Pancreas (tissue), 10 donors: ENCODE data around the gene SYNJ2. TPM values are rescaled to one million over a fixed set of nuclear protein-coding genes. Genes with fewer than 3 reads are reported as not detected.

Experiments
- ATAC-seq, 4 donors: fragments of 200-7000 bp; cut with Tn5 transposase; one replicate each; pipeline versions ENCODE4 v1.8.0 to v1.9.1; 2020; ENCODE audit warnings: mild to moderate bottlenecking in 4 of 4, moderate library complexity in 4 of 4
- DNase-seq, 6 donors: peaks; one replicate each; pipeline ENCODE4 v3.0.0-alpha.2; 2020
- FAIRE-seq: peaks from 2 replicates; lab custom pipeline; 2012; peaks lifted over from hg19 to GRCh38; lab: Jason Lieb, UNC
- H3K27ac ChIP-seq, 4 donors: fragments of 200-600 bp; sonication (generic); 1 replicate in 3 of 4; 2 replicates in 1 of 4; pipeline versions ENCODE4 v1.5.0 to v1.8.0; 2020
- H3K27me3 ChIP-seq, 4 donors: fragments of 200-600 bp; one replicate each; pipeline ENCODE4 v1.8.0; 2021
- H3K36me3 ChIP-seq, 3 donors: fragments of 200-600 bp; sonication (generic) in 1 of 3; one replicate each; pipeline versions ENCODE4 v1.5.0 to v1.8.0; 2020 to 2021
- H3K4me1 ChIP-seq, 3 donors: fragments of 200-600 bp; one replicate each; pipeline ENCODE4 v1.8.0; 2021
- H3K4me3 ChIP-seq, 4 donors: fragments of 200-600 bp; sonication (generic) in 2 of 4; one replicate each; pipeline versions ENCODE4 v1.5.0 to v1.8.0; 2020 to 2021
- H3K9me3 ChIP-seq, 4 donors: fragments of 200-600 bp; one replicate each; pipeline ENCODE4 v1.8.0; 2021
- WGBS, 2 donors: extraction: QIAGEN DNeasy Blood & Tissue Kit; methylation state at CpG; one replicate each; pipeline ENCODE4 v1.1.7; 2013; 5-methylcytosine and 5-hydroxymethylcytosine counted together
- intact Hi-C, 3 donors: fragments of 100-400 bp; cut with DNase I; formaldehyde crosslinking; loops; one replicate each; pipeline versions ENCODE4 v1.11.1 to v1.14.2; 2022
- polyA plus RNA-seq, 2 donors: library from polyadenylated mRNA; stranded (reverse); fragments of 200-250 nt; gene quantifications; one replicate each; pipeline ENCODE4 v1.2.3, GENCODE V29; 2013
- total RNA-seq, 6 donors: library from RNA; stranded (reverse); fragmentation: NEBNext Ultra II Directional in 4 of 6; extraction: Animal tissue kit (Norgen Biotek cat#: 25700) in 4 of 6; gene quantifications; one replicate each; pipeline versions ENCODE4 v1.2.1 to v1.2.4, GENCODE V29; 2021 to 2023
- TF ChIP-seq, protein P1 (sequence below), 4 donors: fragments of 200-600 bp; sonication (generic) in 3 of 4; IDR thresholded peaks; one replicate each; pipeline versions ENCODE4 v1.5.0 to v1.8.0; 2021; ENCODE audit warnings: antibody characterized with exemption in 4 of 4
- donor health status: healthy with polysubstance abuse.
- donor health status: DM: no; HTN: no; CAD: no; lungs with moderate emphysema.
- donor health status: DM: no; HTN: no; CAD: no.
- donor health status: control.
- donor health status: control.
- donor health status: Bipolar disorder and iron deficiency.
- donor health status: DM: yes; HTN: yes; CAD: no.
- donor health status: DM: no; HTN: no; CAD: no.
- donor health status: DM: no; HTN: no; CAD: no.
- donor health status: DM: yes; HTN: yes; CAD: no.

Gene SYNJ2
- total and polyA plus RNA-seq, 8 donors, result 7.9 to 17.1 (median 9.9) TPM

- Histone ChIP-seq H3K27ac (no peak overlapping the region), H3K4me3 (no peak overlapping the region), H3K27me3 (no peaks in the 10 kb centered on the region), H3K36me3 (no peaks in the 10 kb centered on the region), H3K4me1 (no peaks in the 10 kb centered on the region), H3K9me3 (no peaks in the 10 kb centered on the region)
- FAIRE-seq, result no peak
- TF ChIP-seq, protein P1, sequence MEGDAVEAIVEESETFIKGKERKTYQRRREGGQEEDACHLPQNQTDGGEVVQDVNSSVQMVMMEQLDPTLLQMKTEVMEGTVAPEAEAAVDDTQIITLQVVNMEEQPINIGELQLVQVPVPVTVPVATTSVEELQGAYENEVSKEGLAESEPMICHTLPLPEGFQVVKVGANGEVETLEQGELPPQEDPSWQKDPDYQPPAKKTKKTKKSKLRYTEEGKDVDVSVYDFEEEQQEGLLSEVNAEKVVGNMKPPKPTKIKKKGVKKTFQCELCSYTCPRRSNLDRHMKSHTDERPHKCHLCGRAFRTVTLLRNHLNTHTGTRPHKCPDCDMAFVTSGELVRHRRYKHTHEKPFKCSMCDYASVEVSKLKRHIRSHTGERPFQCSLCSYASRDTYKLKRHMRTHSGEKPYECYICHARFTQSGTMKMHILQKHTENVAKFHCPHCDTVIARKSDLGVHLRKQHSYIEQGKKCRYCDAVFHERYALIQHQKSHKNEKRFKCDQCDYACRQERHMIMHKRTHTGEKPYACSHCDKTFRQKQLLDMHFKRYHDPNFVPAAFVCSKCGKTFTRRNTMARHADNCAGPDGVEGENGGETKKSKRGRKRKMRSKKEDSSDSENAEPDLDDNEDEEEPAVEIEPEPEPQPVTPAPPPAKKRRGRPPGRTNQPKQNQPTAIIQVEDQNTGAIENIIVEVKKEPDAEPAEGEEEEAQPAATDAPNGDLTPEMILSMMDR (IDR thresholded peaks at IDR 0.05), result no peak
- ATAC-seq, result no peak
- DNase-seq, result peak in 1 of 6 donors; percentile 35
- 92 to 96% methylated on average over 21 of the region's 21 CpGs for WGBS, 2 donors
- intact Hi-C loops, result loop anchor here in 1 of 3 donors (10.0 kb wide), 1 partner anchor 98 kb away; no protein-coding TSS in a partner anchor
Observed at GRCh38 chr6:157976345-157977175, 5.1 kb upstream of the SYNJ2 start.

- no peak overlapping the region for H3K27ac ChIP-seq
- DNase-seq, result no peak
- intact Hi-C loops, result loop anchor here in 1 of 3 donors (10.0 kb wide), 1 partner anchor 98 kb away; no protein-coding TSS in a partner anchor
- no peaks in the 10 kb centered on the region for H3K9me3 ChIP-seq
- FAIRE-seq, result no peak
- H3K27me3 ChIP-seq, result no peaks in the 10 kb centered on the region
- TF ChIP-seq, protein P1 (IDR thresholded peaks at IDR 0.05), result no peak
- no peak overlapping the region for H3K4me3 ChIP-seq
- no peak for ATAC-seq
- no peaks in the 10 kb centered on the region for H3K4me1 ChIP-seq
- H3K36me3 ChIP-seq, result no peaks in the 10 kb centered on the region
- 87 to 88% methylated on average over 10 of the region's 10 CpGs for WGBS, 2 donors
Observed at GRCh38 chr6:157977176-157977804, 4.4 kb upstream of the SYNJ2 start.

GRCh38 chr6:157978021-157978783 lies 3.5 kb upstream of the SYNJ2 start:
- DNase-seq (no peak), FAIRE-seq (no peak), ATAC-seq (no peak)
- WGBS, 2 donors, result 86 to 94% methylated on average over 16 of the region's 16 CpGs
- intact Hi-C loops, result loop anchor here in 1 of 3 donors (10.0 kb wide), 1 partner anchor 97 kb away; no protein-coding TSS in a partner anchor
- no peak overlapping the region for H3K27ac ChIP-seq
- no peaks in the 10 kb centered on the region for H3K36me3 ChIP-seq
- no peaks in the 10 kb centered on the region for H3K27me3 ChIP-seq
- peaks cover 0 to 7% (median 3%) of the 10 kb centered on the region in 3 donors for H3K4me1 ChIP-seq
- TF ChIP-seq, protein P1 (IDR thresholded peaks at IDR 0.05), result no peak
- no peak overlapping the region for H3K4me3 ChIP-seq
- H3K9me3 ChIP-seq, result no peaks in the 10 kb centered on the region

DNA sequence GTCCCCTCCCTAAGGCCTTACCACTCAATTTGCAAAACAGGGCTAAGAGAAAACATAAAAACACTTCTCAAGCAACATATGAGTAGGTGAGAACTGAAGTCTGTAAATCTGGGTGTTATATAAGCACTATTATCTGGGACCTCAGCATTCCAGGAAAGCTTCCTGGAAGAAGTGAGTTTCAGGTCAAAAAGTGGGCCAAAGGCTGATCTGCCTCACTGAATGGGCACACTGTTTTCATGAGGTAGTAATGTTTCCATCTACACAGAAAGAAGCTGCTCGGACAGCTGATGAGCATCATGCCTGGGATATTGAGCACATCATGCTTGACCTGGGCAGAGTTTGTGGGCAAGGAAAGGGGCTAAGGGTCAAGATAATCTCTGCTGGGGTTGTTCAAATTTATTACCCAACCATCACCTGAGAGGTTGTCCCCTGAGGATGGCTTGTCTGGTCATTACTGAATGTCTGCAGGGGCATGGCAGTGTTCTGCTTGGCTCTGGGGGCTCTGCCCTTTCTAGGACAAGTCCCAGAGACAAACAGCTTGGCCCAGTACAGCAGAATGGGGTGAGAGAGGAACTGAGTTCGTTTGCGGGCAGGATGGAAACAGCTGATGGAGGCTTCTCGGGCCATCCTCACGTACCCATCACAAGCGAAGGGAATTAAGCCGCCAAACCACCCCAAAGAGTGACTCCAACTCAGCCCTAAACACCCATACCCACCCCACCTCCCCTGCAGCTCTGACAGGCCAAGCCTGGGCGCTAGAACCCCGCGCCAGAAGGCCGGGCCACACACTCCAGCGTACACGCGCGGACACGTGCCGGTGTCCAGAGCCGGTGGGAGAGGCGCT lies 1.2 kb upstream of the SYNJ2 start:
- no peak for FAIRE-seq
- Histone ChIP-seq H3K4me3 (peak overlapping the region in 3 of 4 donors; percentile 81 to 98 (median 95)), H3K27ac (peak overlapping the region in 3 of 4 donors; percentile 20 to 84 (median 68)), H3K36me3 (no peaks in the 10 kb centered on the region), H3K27me3 (no peaks in the 10 kb centered on the region), H3K4me1 (peaks cover 10 to 20% (median 18%) of the 10 kb centered on the region in 3 donors), H3K9me3 (no peaks in the 10 kb centered on the region)
- WGBS, 2 donors, result 33 to 39% methylated on average over 19 of the region's 19 CpGs
- TF ChIP-seq, protein P1 (IDR thresholded peaks at IDR 0.05), result no peak
- intact Hi-C loops, result no loop called here
- ATAC-seq, result peak; percentile 11 to 22 (median 17)
- DNase-seq, result no peak
